ENCODE results near the gene TMEM121B.
A peak's percentile ranks its signal among the peaks of the same experiment; 100 is the strongest.

Gene TMEM121B

GRCh38 chr22:17105143-17106129, 15.7 kb downstream of the TMEM121B start:
- no peak for DNase-seq (ENCODE audit: low read depth in 1 of 2, low spot score in 1 of 2)
- in situ Hi-C loops (cut with HindIII; ENCODE audit: low pct_unique_long_range_greater_than_20kb, low sequenced_read_pairs) = no loop called here
- TF ChIP-seq JUND (IDR thresholded peaks at IDR 0.05; ENCODE audit: low read depth) = no peak

- in situ Hi-C loops (cut with HindIII; ENCODE audit: low pct_unique_long_range_greater_than_20kb, low sequenced_read_pairs) = no loop called here
- no peak for DNase-seq (ENCODE audit: low read depth in 1 of 2, low spot score in 1 of 2)
- no peak for TF ChIP-seq JUND (IDR thresholded peaks at IDR 0.05; ENCODE audit: low read depth)
Measured at GRCh38 chr22:17104336-17104935, 16.7 kb downstream of the TMEM121B start.

DNA sequence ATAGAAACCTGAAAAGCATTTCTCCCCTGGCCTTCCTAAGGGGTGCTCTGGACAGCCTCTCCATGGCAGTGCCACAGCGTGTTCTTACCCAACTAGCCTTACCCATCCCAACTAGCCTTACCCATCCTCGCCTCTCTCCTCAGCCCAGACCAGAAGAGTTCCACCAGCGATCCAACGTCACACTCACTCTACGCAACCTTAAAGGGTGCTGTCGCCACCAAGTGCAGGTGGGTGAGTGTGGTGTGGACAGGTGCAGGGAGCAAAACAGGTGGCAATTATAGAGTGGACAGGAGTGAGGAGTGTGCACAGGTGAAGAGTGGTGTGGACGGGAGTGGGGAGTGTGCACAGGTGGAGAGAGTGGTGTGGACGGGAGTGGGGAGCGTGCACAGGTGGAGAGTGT, 17.8 kb downstream of the TMEM121B start:
- in situ Hi-C loops (cut with HindIII; ENCODE audit: low pct_unique_long_range_greater_than_20kb, low sequenced_read_pairs) = no loop called here
- no peak for DNase-seq (ENCODE audit: low read depth in 1 of 2, low spot score in 1 of 2)

DNA sequence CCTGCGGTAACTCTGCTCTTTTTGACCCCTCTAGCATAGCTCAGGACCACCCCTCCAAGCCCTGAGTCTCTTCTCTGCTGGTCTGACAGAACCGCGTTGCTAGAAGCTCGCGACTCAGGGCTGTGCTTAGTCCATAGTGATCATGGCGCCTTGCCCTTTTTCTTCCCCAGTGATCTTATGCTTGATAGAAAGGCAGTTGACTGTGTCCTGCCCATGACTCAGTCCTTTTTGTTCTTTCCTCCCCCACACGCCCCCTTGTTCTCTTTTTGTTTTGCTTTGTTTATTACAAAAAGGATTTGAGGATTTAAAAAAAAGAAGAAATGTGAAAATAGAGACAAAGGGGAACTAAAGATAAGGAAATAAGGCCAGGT, 18.9 kb downstream of the TMEM121B start:
- in situ Hi-C loops (cut with HindIII; ENCODE audit: low pct_unique_long_range_greater_than_20kb, low sequenced_read_pairs) = no loop called here
- TF ChIP-seq JUND (IDR thresholded peaks at IDR 0.05; ENCODE audit: low read depth) = no peak
- DNase-seq (ENCODE audit: low read depth in 1 of 2, low spot score in 1 of 2) = no peak

More for the DNA sequence above, 17.8 kb downstream of the TMEM121B start:
- no peak for TF ChIP-seq JUND (IDR thresholded peaks at IDR 0.05; ENCODE audit: low read depth)

GRCh38 chr22:17101475-17102296, 19.5 kb downstream of the TMEM121B start:
- in situ Hi-C loops (cut with HindIII; ENCODE audit: low pct_unique_long_range_greater_than_20kb, low sequenced_read_pairs) = no loop called here
- DNase-seq (ENCODE audit: low read depth in 1 of 2, low spot score in 1 of 2) = no peak
- TF ChIP-seq JUND (IDR thresholded peaks at IDR 0.05; ENCODE audit: low read depth) = no peak

DNA sequence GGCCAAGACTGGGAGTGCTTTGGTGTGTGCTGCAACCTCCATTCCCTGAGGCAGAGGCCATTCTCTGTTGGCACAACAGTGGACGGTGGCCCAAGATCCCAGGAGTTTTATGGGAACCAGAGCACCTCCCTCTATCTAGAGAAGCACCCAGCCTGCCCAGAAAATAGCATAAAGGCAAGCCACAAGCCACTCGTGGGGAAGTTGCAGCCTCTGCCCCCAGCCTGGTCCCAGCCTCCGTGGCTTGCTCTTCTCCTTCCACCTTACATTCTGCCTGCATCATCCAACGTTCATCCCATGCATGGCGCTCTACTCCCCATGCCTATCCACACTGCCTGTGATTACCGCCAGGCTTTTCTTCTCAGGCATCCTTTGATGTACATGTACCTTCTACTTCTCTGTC, 20.5 kb downstream of the TMEM121B start:
- TF ChIP-seq JUND (IDR thresholded peaks at IDR 0.05; ENCODE audit: low read depth) = no peak
- DNase-seq (ENCODE audit: low read depth in 1 of 2, low spot score in 1 of 2) = no peak
- in situ Hi-C loops (cut with HindIII; ENCODE audit: low pct_unique_long_range_greater_than_20kb, low sequenced_read_pairs) = no loop called here

- in situ Hi-C loops (cut with HindIII; ENCODE audit: low pct_unique_long_range_greater_than_20kb, low sequenced_read_pairs) = no loop called here
- DNase-seq (ENCODE audit: low read depth in 1 of 2, low spot score in 1 of 2) = no peak
- TF ChIP-seq JUND (IDR thresholded peaks at IDR 0.05; ENCODE audit: low read depth) = no peak
Measured at GRCh38 chr22:17098379-17098819, 22.8 kb downstream of the TMEM121B start.

DNA sequence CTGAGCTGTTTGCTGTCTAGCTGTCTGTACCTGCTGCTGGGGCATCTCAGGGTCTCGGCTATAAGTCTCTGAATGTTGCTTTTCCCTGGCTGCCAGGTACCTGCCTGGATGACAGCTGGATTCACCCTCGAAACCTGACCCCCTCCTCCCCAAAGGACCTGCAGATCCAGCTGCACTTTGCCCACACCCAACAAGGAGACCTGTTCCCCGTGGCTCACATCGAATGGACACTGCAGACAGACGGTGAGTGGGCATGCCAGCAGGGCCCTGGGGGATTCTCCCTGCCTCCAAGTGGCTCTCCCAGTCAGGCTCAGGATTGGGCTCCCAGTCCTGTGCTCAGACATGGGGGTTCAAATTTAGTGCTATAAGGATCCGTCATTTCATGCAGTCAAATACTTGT, 23.5 kb downstream of the TMEM121B start:
- in situ Hi-C loops (cut with HindIII; ENCODE audit: low pct_unique_long_range_greater_than_20kb, low sequenced_read_pairs) = no loop called here

GRCh38 chr22:17097062-17097461, 24.1 kb downstream of the TMEM121B start:
- no peak for DNase-seq (ENCODE audit: low read depth in 1 of 2, low spot score in 1 of 2)
- in situ Hi-C loops (cut with HindIII; ENCODE audit: low pct_unique_long_range_greater_than_20kb, low sequenced_read_pairs) = no loop called here
- TF ChIP-seq JUND (IDR thresholded peaks at IDR 0.05; ENCODE audit: low read depth) = no peak

More for the DNA sequence above, 23.5 kb downstream of the TMEM121B start:
- DNase-seq (ENCODE audit: low read depth in 1 of 2, low spot score in 1 of 2) = no peak
- TF ChIP-seq JUND (IDR thresholded peaks at IDR 0.05; ENCODE audit: low read depth) = no peak

GRCh38 chr22:17096071-17096470, 25.1 kb downstream of the TMEM121B start:
- DNase-seq (ENCODE audit: low read depth in 1 of 2, low spot score in 1 of 2) = no peak
- no peak for TF ChIP-seq JUND (IDR thresholded peaks at IDR 0.05; ENCODE audit: low read depth)
- in situ Hi-C loops (cut with HindIII; ENCODE audit: low pct_unique_long_range_greater_than_20kb, low sequenced_read_pairs) = no loop called here

DNA sequence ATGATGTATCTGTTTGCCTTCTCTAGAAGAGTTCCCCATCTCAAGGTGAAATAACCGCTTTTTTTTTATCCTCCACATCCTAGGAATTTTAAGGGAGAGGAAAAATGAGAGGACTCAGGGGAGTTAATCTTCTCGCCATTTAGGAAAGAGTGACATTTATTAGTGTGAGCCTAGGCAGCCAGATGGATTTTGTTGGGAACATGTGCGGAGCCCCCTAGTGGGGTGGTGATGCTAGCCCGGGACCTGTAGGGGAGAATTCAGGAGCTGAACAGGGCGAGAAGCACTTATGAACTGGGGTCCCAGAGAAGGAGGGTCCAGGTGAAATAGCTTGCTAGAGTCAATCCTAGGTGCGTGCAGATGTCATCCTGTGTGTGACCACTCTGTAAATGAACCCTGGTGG, 25.6 kb downstream of the TMEM121B start:
- in situ Hi-C loops (cut with HindIII; ENCODE audit: low pct_unique_long_range_greater_than_20kb, low sequenced_read_pairs) = no loop called here
- DNase-seq (ENCODE audit: low read depth in 1 of 2, low spot score in 1 of 2) = peak in 1 of 2 experiments; percentile 24
- TF ChIP-seq JUND (IDR thresholded peaks at IDR 0.05; ENCODE audit: low read depth) = no peak

- DNase-seq (ENCODE audit: low read depth in 1 of 2, low spot score in 1 of 2) = no peak
- TF ChIP-seq JUND (IDR thresholded peaks at IDR 0.05; ENCODE audit: low read depth) = no peak
- in situ Hi-C loops (cut with HindIII; ENCODE audit: low pct_unique_long_range_greater_than_20kb, low sequenced_read_pairs) = no loop called here
Measured at GRCh38 chr22:17093081-17093480, 28.1 kb downstream of the TMEM121B start.
